MM.1S (cell line): ENCODE data around the gene COL25A1.

ENCODE experiments used
- DNase-seq: peaks from one replicate; pipeline ENCODE4 v3.0.0-alpha.2; 2015
- H2AFZ ChIP-seq: fragments of 300-600 bp; sonication (generic); 2 replicates; pipeline ENCODE4 v1.6.0; 2016; ENCODE audit warnings: antibody characterized with exemption, low read length
- H3F3A ChIP-seq: fragments of 300-600 bp; sonication (generic); 2 replicates; pipeline ENCODE4 v1.6.1; 2016; ENCODE audit warnings: mild to moderate bottlenecking, antibody characterized with exemption, low read length, moderate library complexity, mixed read lengths; ENCODE audit not compliant: insufficient read depth
- H3K27ac ChIP-seq: fragments of 300-600 bp; sonication (generic); 2 replicates; pipeline ENCODE4 v1.5.1; 2016; ENCODE audit warnings: mild to moderate bottlenecking, low read length
- H3K27me3 ChIP-seq: fragments of 300-600 bp; sonication (generic); replicated peaks from 2 replicates; pipeline ENCODE4 v1.6.0; 2016; ENCODE audit warnings: low read length; ENCODE audit not compliant: insufficient read depth
- H3K36me3 ChIP-seq: fragments of 300-600 bp; sonication (generic); replicated peaks from 2 replicates; pipeline ENCODE4 v1.6.1; 2016; ENCODE audit warnings: mild to moderate bottlenecking, low read length, mixed read lengths; ENCODE audit not compliant: insufficient read depth
- H3K4me1 ChIP-seq: fragments of 300-600 bp; sonication (generic); 2 replicates; pipeline ENCODE4 v1.6.1; 2016; ENCODE audit warnings: low read length, mixed read lengths
- H3K4me2 ChIP-seq: fragments of 300-600 bp; sonication (generic); 2 replicates; pipeline ENCODE4 v1.6.0; 2016; ENCODE audit warnings: low read depth, low read length
- H3K4me3 ChIP-seq: fragments of 300-600 bp; sonication (generic); 2 replicates; pipeline ENCODE4 v1.5.1; 2016; ENCODE audit warnings: low read length, mixed read lengths
- H3K79me2 ChIP-seq: fragments of 300-600 bp; sonication (generic); 2 replicates; pipeline ENCODE4 v1.6.1; 2016; ENCODE audit warnings: mixed run types, low read length, mixed read lengths
- H3K9ac ChIP-seq: fragments of 300-600 bp; sonication (generic); 2 replicates; pipeline ENCODE4 v1.6.1; 2016; ENCODE audit warnings: low read length, mixed read lengths
- H3K9me2 ChIP-seq: fragments of 300-600 bp; sonication (generic); replicated peaks from 2 replicates; pipeline ENCODE4 v1.6.1; 2016; ENCODE audit warnings: mild to moderate bottlenecking, low read length, mixed read lengths; ENCODE audit not compliant: insufficient read depth
- H3K9me3 ChIP-seq: fragments of 300-600 bp; sonication (generic); replicated peaks from 2 replicates; pipeline ENCODE4 v1.6.1; 2016; ENCODE audit warnings: mild to moderate bottlenecking, low read length, mixed read lengths; ENCODE audit not compliant: insufficient read depth
- H4K20me1 ChIP-seq: fragments of 300-600 bp; sonication (generic); 2 replicates; pipeline ENCODE4 v1.6.1; 2016; ENCODE audit warnings: mild to moderate bottlenecking, low read length, moderate library complexity, mixed read lengths; ENCODE audit not compliant: insufficient read depth
- EZH2 ChIP-seq: fragments of 300-600 bp; sonication (generic); optimal IDR thresholded peaks from 2 replicates; pipeline ENCODE3; 2017; ENCODE audit warnings: low read depth, mild to moderate bottlenecking, antibody characterized with exemption, low read length, mixed read lengths
- EZH2phosphoT487 ChIP-seq: fragments of 300-600 bp; sonication (generic); IDR thresholded peaks from 2 replicates; pipeline ENCODE4 v1.6.1; 2018; ENCODE audit warnings: antibody characterized with exemption, low read length
- TF ChIP-seq, protein P1 (sequence below): fragments of 300-600 bp; sonication (generic); IDR thresholded peaks from 2 replicates; pipeline ENCODE4 v1.5.1; 2016; ENCODE audit warnings: antibody characterized with exemption, low read length, mixed read lengths

The COL25A1 gene

DNA sequence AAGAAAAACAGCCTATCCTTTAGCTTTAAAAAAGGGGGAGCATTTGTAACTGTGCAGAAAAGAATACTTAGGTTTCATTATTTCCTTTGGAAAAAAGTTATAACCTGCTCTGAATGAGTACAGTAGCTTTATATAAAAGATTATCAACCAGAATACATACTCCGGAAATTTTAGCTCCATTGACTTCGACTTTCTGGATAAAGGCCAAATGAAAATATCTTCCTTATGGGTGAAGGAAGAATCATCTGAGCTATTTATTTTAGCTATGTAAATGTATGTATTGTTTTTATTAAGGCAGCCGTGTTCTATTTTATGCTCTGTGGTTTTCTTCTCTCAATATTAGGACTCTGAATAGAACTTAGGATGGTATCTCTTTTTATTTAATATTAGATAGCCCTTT lies 470.6 kb downstream of the COL25A1 start:
- Histone ChIP-seq H3K27me3 (no peaks in the 10 kb centered on the region), H3K9me3 (no peaks in the 10 kb centered on the region), H3K4me3 (no peak overlapping the region), H4K20me1 (no peaks in the 10 kb centered on the region), H3K9ac (no peak overlapping the region), H3K4me1 (peaks cover 31% of the 10 kb centered on the region), H3K36me3 (no peaks in the 10 kb centered on the region), H3K27ac (no peak overlapping the region), H3K79me2 (no peaks in the 10 kb centered on the region), H3K4me2 (no peak overlapping the region), H2AFZ (no peak overlapping the region), H3F3A (peaks cover 15% of the 10 kb centered on the region), H3K9me2 (no peaks in the 10 kb centered on the region)
- TF ChIP-seq EZH2phosphoT487 (no peak), EZH2 (no peak)
- TF ChIP-seq, protein P1, sequence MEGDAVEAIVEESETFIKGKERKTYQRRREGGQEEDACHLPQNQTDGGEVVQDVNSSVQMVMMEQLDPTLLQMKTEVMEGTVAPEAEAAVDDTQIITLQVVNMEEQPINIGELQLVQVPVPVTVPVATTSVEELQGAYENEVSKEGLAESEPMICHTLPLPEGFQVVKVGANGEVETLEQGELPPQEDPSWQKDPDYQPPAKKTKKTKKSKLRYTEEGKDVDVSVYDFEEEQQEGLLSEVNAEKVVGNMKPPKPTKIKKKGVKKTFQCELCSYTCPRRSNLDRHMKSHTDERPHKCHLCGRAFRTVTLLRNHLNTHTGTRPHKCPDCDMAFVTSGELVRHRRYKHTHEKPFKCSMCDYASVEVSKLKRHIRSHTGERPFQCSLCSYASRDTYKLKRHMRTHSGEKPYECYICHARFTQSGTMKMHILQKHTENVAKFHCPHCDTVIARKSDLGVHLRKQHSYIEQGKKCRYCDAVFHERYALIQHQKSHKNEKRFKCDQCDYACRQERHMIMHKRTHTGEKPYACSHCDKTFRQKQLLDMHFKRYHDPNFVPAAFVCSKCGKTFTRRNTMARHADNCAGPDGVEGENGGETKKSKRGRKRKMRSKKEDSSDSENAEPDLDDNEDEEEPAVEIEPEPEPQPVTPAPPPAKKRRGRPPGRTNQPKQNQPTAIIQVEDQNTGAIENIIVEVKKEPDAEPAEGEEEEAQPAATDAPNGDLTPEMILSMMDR: no peak
- DNase-seq: no peak

DNA sequence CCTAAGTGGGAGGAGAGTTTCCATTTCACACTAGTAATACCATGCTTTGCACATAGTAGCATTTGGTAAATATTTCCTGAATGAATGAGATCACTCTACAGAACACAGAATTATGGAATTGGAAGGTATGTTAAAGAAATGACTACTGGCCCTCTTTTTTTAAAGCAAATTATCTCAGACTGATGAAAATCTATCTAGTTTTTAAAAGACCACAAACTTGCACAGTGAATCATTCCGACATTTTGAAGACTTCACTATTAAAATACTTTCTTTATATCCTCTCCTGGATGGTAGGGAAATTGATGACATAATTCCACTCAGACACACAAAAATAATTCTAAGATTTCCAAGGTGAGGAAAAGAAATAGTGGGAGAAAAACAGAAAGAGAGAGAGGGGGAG lies 471.2 kb downstream of the COL25A1 start:
- Histone ChIP-seq H3K9ac (no peak overlapping the region), H3K9me3 (no peaks in the 10 kb centered on the region), H3K79me2 (no peaks in the 10 kb centered on the region), H4K20me1 (no peaks in the 10 kb centered on the region), H3K27ac (peak overlapping the region; percentile 73; the same call in 1 of the 2 replicates), H3F3A (peaks cover 15% of the 10 kb centered on the region), H3K4me1 (peaks cover 31% of the 10 kb centered on the region), H3K4me3 (no peak overlapping the region), H2AFZ (no peak overlapping the region), H3K36me3 (no peaks in the 10 kb centered on the region), H3K9me2 (no peaks in the 10 kb centered on the region), H3K4me2 (no peak overlapping the region), H3K27me3 (no peaks in the 10 kb centered on the region)
- no peak for DNase-seq
- TF ChIP-seq EZH2phosphoT487 (no peak), EZH2 (no peak)
- TF ChIP-seq, protein P1: no peak

DNA sequence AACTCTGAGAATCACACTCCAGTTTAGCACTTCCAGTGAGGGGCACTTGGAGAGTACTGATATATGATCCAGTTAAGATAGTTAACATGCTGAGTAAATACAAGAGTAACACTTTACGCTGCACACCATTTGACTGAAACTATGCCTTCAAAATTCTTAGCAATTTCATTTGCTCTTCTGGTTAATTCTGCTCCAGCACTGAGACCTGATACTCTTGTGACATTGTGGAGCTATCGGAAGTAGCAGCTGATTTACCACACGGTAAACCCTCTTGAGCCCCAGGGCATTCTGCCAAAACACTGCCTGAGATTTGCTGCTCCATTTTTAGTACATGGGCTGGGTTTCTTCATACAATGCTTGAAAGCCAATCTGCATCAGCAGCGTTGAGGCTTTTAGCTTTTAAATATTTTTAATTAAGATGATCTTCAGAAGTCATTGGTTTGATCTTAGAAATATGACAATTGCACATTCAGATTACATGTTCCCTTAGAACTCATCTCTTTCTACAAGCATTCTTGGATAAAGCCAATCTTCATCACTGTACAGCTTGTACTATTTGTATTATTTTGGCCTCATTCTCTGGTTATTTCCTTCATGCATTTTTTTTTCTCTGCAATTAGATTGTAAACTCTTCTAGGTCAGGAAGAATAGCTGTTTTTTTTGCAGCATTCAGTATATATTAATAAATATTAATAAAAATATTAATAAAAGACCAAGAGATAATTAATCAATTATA lies 471.8 kb downstream of the COL25A1 start:
- Histone ChIP-seq H2AFZ (peak overlapping the region; percentile 36; the same call in 1 of the 2 replicates), H4K20me1 (no peaks in the 10 kb centered on the region), H3K36me3 (no peaks in the 10 kb centered on the region), H3K4me2 (peak overlapping the region; percentile 66), H3K9me3 (no peaks in the 10 kb centered on the region), H3K9ac (peak overlapping the region; percentile 7; the same call in 1 of the 2 replicates), H3K9me2 (no peaks in the 10 kb centered on the region), H3K79me2 (no peaks in the 10 kb centered on the region), H3K4me1 (peaks cover 31% of the 10 kb centered on the region), H3F3A (peaks cover 15% of the 10 kb centered on the region), H3K27ac (peak overlapping the region; percentile 73; the same call in 1 of the 2 replicates), H3K4me3 (peak overlapping the region; percentile 21), H3K27me3 (no peaks in the 10 kb centered on the region)
- TF ChIP-seq EZH2 (no peak), EZH2phosphoT487 (no peak)
- TF ChIP-seq, protein P1: no peak
- peak; percentile 97 for DNase-seq
